Cardiac septum (tissue), 1 donor: ENCODE measurements around the gene AFMID. TPM values are rescaled to one million over a fixed set of nuclear protein-coding genes. Genes with fewer than 3 reads are reported as not detected.
"Not testable (repeated sequence)": the region's sequence is repeated elsewhere in the genome, so short reads cannot be mapped to it uniquely, and the experiment has no call there.

Experiments
- DNase-seq: peaks from one replicate; pipeline ENCODE4 v3.0.0-alpha.2; 2020; ENCODE audit warnings: low spot score
- intact Hi-C: fragments of 100-400 bp; cut with DNase I; formaldehyde crosslinking; loops from one replicate; pipeline ENCODE4 v1.14.0; 2022
- total RNA-seq: library from RNA; stranded (reverse); fragmentation: NEBNext Ultra II Directional; extraction: Animal tissue kit (Norgen Biotek cat#: 25700); gene quantifications from one replicate; pipeline ENCODE4 v1.2.1, GENCODE V29; 2021
- donor health status: DM: no; HTN: no; CAD: no.

The AFMID gene
- total RNA-seq, 1 donor from 2014 or later = 22.3 TPM

DNA sequence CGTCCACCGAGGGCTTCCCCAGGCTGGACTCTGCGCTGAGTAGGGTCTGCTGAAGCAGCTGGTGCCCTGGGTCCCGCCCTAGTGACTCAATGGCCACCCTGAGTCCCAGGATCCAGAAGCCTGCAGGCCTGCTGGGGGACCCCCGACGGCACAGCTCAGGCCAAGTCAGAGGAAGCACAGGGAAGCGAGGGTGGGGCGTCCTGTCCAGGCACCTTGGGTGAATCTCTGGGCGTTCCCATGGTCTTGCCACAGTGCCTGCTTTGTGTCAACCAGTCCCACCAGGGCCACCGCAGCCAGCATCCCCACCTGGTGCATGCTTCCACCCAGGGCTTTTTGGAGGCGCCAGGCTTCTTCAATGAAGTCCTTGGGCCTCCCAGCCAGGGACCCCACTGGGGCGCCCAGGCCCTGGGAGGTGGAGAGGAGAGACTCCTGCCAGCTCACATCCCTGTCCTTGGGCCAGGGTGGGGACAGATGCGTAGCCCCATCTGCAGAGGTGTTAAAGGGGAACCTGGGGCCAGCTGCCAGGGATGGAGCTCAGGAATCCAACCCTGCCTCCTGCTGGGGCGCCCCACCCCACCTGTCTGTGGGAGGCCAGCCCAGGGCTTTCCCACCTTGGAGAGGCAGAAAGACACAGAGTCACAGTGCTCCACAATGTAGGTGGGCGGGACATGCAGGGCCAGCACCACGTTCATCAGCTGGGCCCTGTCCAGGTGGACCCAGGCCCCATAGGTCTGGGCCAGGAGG, 62.1 kb downstream of the AFMID start:
- intact Hi-C loops = no loop called here
- no peak for DNase-seq

- no peak for DNase-seq
- intact Hi-C loops = loop anchor here (2.0 kb wide), 2 partner anchors 137 to 171 kb away; no protein-coding TSS in a partner anchor
These were observed 63.0 kb downstream of the AFMID start for GRCh38 chr17:78249818-78250806.

DNA sequence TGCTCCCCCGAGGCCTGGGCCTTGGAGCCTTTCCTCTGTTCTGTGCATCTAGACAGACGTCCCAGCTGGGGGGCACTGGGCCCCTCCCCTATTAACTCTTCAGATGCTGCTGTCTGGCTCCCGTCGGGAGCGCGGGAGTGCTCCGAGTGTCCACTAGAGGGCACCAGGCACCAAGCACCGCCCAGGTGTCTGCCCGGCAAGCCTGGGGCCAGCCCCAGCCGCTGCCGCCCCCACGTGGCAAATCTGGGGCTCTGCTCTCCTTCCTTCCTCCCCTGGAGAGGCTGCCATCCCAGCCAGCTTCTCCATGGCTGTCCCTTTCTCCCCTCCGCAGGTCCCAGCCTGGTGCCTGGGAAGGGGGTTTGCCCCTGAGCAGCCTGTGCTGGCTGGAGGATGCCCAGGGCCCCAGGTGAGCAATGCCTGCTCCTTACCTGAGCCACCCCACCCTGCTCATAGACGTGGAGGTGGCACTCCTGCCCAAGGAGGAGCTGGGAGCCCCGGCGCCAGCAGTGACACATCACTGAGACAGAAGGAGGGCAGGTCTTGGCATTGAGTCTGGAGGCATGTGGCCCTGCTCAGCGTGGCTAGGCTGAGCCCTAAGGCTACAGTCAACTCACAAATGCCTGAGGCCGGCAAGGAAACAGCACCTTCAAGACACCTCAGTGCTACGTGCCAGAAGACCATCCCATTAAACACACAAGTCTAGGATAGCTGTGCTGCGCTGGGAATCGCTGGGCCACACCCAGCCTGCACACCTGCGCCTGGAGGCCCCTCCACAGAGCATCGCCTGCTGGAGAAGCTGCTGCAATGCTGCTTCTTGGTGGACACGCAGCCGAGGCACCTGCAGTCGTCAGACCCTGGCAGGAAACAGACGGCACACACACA, 64.0 kb downstream of the AFMID start:
- peak; percentile 95 for DNase-seq
- intact Hi-C loops = loop anchor here (2.0 kb wide), 2 partner anchors 138 to 170 kb away; no protein-coding TSS in a partner anchor

DNA sequence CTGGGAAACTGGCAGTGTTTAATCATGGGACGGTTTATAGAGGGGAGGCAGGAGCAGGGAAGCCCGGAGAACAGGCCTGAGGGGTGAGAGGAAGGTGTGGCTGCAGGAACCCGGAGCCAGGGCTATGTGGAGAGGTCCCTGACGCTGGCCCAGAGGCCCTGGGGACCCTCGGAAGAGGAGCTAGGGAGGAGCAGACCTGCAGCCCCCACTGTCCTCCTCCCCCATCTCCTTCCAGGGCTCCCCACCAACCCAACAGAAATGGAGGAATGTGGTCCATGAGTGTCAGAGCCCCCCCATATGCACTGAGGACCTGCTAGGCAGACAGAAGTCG, 64.6 kb downstream of the AFMID start:
- intact Hi-C loops = loop anchor here (2.0 kb wide), 2 partner anchors 139 to 169 kb away; no protein-coding TSS in a partner anchor
- no peak for DNase-seq

DNA sequence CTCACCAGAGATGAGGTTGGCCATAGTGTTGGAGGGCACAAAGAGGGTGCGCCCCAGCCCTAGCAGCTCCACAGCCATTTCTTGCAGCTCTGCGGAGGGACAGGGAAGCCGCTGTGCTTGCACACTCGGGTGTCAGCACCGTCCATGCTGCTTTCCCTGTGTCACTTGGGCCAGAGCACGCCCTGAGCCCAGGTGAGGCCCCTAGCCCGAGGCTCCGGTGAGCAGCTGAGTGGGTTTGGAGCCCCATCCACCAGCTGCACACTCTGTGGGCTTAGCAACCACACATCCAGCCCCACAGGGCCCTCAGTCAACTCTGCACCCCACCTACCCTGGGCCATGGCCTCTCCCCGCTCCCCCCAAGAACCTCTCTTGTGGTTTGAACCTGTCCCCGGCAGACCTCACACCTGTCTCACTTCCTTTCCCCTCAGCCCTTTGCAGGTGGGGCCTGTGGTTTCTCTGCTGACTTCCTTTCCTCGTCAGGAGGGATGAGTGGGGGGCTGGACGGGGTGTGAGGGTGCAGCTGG, 65.0 kb downstream of the AFMID start:
- DNase-seq = no peak
- intact Hi-C loops = no loop called here

- no peak for DNase-seq
- intact Hi-C loops = no loop called here
These were observed 65.8 kb downstream of the AFMID start for GRCh38 chr17:78252701-78253635.

GRCh38 chr17:78253636-78253945, 66.4 kb downstream of the AFMID start:
- DNase-seq, intact Hi-C loops: not testable (repeated sequence)

GRCh38 chr17:78253946-78254672, 66.9 kb downstream of the AFMID start:
- peak; percentile 95 for DNase-seq
- intact Hi-C loops = loop anchor here (1.0 kb wide), 1 partner anchor 40 kb away; the partner anchor contains the start of gene BIRC5

GRCh38 chr17:78255029-78255656, 68.0 kb downstream of the AFMID start:
- no peak for DNase-seq
- intact Hi-C loops = loop anchor here (5.0 kb wide), 1 partner anchor 102 kb away; no protein-coding TSS in a partner anchor

- DNase-seq = no peak
- intact Hi-C loops = loop anchor here (5.0 kb wide), 1 partner anchor 101 kb away; no protein-coding TSS in a partner anchor
These were observed 69.0 kb downstream of the AFMID start for GRCh38 chr17:78255953-78256706.

DNA sequence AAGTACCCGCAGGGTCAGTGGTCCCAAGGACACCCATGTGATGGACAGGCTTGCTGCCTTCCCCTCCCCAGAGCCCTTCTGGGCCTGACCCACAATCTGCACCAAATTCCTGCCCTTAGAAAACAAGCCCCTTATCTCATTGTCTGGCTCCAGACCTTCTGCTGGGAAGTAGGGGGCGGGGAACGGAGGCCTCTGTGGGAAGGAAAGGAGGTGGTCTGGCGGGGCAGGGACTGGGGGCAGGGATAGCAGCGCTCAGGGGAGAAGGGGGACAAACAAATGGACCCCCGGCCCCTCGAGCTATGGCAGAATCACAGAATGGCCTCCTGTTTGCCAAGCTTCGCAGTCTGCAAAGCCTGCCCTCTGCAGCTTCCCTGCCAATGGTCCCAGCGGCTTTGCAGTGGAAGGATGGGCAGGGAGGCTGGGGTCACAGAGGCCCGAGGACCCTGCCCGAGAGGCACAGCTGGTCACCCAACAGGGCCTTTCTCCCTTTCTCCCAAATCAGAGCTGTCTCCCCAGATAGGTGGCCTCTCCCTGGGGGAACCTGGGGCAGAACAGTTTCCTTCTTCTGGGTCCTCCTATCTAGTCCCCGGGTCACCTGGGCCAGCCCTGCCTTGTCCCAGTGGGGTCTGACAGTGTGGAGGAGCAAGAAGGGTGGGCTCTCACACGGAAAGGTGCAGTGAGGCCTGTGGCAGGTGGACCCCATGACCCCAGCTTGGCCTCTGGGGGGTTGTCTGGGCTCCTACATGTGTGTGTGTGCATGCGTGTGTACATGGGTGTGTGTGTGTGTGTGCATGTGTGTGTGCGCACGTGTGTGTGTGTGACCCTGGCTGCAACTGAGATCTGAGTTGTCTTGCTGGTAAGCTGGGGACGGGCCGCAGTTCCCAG, 69.8 kb downstream of the AFMID start:
- no peak for DNase-seq
- intact Hi-C loops = loop anchor here (5.0 kb wide), 1 partner anchor 100 kb away; no protein-coding TSS in a partner anchor
